ENCODE data around the gene IL17REL. TPM values are rescaled to one million over a fixed set of nuclear protein-coding genes. Genes with fewer than 3 reads are reported as not detected.

The IL17REL gene
- total RNA-seq, 3 donors from 2014 or later = not detected

DNA sequence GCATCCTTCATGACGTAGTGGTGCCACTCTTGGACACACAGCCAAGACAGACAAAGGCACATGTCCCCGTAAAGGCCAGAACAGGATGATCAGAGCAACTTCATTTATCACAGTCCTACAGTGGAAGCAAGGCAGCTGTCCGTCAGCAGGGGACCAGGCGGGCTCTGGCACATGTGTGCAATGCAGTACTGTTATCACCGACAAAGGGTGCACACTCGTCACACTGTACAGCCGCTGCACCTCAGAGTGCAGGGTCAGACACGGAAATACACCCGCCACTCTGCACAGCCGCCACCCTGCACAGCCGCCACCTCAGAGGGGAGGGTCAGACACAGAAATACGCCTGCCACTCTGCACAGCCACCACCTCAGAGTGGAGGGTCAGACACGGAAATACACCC lies 13.4 kb upstream of the IL17REL start:
- DNase-seq (ENCODE audit: low spot score in 2 of 2) = no peak
- H3K9me3 ChIP-seq = no peaks in the 10 kb centered on the region
- H3K4me1 ChIP-seq = peaks cover 0 to 6% of the 10 kb centered on the region in 2 donors
- H3K4me3 ChIP-seq = no peak overlapping the region
- peaks cover 0 to 5% of the 10 kb centered on the region in 2 donors for H3K27me3 ChIP-seq
- intact Hi-C loops (cut with DNase I; ENCODE audit: low total_unique reads) = no loop called here
- H3K27ac ChIP-seq = no peak overlapping the region
- no peaks in the 10 kb centered on the region for H3K36me3 ChIP-seq
- TF ChIP-seq POLR2A (IDR thresholded peaks at IDR 0.05) (no peak), POLR2AphosphoS5 (IDR thresholded peaks at IDR 0.05) (no peak)
- TF ChIP-seq, protein P1, sequence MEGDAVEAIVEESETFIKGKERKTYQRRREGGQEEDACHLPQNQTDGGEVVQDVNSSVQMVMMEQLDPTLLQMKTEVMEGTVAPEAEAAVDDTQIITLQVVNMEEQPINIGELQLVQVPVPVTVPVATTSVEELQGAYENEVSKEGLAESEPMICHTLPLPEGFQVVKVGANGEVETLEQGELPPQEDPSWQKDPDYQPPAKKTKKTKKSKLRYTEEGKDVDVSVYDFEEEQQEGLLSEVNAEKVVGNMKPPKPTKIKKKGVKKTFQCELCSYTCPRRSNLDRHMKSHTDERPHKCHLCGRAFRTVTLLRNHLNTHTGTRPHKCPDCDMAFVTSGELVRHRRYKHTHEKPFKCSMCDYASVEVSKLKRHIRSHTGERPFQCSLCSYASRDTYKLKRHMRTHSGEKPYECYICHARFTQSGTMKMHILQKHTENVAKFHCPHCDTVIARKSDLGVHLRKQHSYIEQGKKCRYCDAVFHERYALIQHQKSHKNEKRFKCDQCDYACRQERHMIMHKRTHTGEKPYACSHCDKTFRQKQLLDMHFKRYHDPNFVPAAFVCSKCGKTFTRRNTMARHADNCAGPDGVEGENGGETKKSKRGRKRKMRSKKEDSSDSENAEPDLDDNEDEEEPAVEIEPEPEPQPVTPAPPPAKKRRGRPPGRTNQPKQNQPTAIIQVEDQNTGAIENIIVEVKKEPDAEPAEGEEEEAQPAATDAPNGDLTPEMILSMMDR (IDR thresholded peaks at IDR 0.05) = no peak

DNA sequence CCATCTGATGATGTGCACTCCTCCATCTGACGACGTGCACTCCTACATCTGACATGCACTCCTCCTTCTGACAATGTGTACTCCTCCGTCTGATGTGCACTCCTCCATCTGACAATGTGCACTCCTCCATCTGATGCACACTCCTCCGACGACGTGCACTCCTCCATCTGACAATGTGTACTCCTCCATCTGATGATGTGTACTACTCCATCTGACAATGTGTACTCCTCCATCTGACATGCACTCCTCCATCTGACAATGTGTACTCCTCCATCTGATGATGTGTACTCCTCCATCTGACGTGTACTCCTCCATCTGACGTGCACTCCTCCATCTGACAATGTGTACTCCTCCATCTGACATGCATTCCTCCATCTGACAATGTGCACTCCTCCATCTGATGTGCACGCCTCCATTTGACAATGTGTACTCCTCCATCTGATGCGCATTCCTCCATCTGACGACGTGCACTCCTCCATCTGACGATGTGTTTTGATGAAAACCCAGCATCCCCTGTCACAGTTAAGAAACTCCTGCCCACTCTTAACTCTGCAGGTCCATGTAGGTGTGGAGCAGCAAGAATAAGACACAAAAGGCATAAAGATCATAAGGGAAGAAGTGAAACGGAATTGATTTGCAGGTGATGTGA lies 9.7 kb upstream of the IL17REL start:
- Histone ChIP-seq H3K27me3 (peaks cover 0 to 10% of the 10 kb centered on the region in 2 donors), H3K4me1 (peaks cover 0 to 2% of the 10 kb centered on the region in 2 donors), H3K36me3 (no peaks in the 10 kb centered on the region), H3K4me3 (no peak overlapping the region), H3K27ac (no peak overlapping the region), H3K9me3 (no peaks in the 10 kb centered on the region)
- intact Hi-C loops (cut with DNase I; ENCODE audit: low total_unique reads) = no loop called here
- no peak for DNase-seq (ENCODE audit: low spot score in 2 of 2)
- no peak for TF ChIP-seq POLR2AphosphoS5 (IDR thresholded peaks at IDR 0.05)
- TF ChIP-seq, protein P1 (IDR thresholded peaks at IDR 0.05) = no peak
- TF ChIP-seq POLR2A (IDR thresholded peaks at IDR 0.05) = no peak

DNA sequence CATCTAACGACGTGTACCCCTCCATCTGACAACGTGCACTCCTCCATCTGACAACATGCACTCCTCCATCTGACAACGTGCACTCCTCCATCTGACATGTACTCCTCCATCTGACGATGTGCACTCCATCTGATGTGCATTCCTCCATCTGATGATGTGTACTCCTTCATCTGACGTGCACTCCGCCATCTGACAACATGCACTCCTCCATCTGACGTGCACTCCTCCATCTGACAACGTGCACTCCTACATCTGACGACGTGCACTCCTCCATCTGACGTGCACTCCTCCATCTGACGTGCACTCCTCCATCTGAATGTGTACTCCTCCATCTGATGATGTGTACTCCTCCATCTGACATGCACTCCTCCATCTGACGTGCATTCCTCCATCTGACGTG lies 8.0 kb upstream of the IL17REL start:
- Histone ChIP-seq H3K27ac (no peak overlapping the region), H3K9me3 (no peaks in the 10 kb centered on the region), H3K36me3 (no peaks in the 10 kb centered on the region), H3K27me3 (peaks cover 0 to 27% of the 10 kb centered on the region in 2 donors), H3K4me1 (no peaks in the 10 kb centered on the region), H3K4me3 (no peak overlapping the region)
- no peak for DNase-seq (ENCODE audit: low spot score in 2 of 2)
- TF ChIP-seq, protein P1 (IDR thresholded peaks at IDR 0.05) = no peak
- TF ChIP-seq POLR2AphosphoS5 (IDR thresholded peaks at IDR 0.05) (no peak), POLR2A (IDR thresholded peaks at IDR 0.05) (no peak)
- intact Hi-C loops (cut with DNase I; ENCODE audit: low total_unique reads) = no loop called here

DNA sequence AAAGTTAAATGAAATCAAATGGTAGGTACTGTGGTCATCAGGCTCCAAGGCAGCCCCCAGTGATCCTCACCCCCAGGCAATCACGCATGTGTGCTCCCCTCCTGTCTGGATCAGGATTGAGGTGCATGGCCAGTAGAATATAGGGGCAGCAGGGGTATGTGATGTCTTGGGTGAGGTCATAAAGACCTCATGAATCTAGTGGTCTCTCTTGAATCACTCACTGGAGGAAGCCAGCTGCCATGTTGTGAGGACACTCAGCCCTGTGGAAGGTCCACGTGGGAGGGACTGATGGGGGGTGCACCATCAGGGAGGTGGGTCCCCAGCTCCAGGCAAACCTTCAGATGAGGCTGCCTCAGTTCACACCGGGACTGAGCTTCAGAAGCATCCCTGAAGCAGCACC lies 6.8 kb upstream of the IL17REL start:
- no peaks in the 10 kb centered on the region for H3K9me3 ChIP-seq
- H3K4me1 ChIP-seq = no peaks in the 10 kb centered on the region
- peaks cover 6 to 40% of the 10 kb centered on the region in 2 donors for H3K27me3 ChIP-seq
- H3K4me3 ChIP-seq = no peak overlapping the region
- no peak overlapping the region for H3K27ac ChIP-seq
- no peak for DNase-seq (ENCODE audit: low spot score in 2 of 2)
- H3K36me3 ChIP-seq = no peaks in the 10 kb centered on the region
- intact Hi-C loops (cut with DNase I; ENCODE audit: low total_unique reads) = no loop called here
- TF ChIP-seq POLR2AphosphoS5 (IDR thresholded peaks at IDR 0.05) = no peak
- no peak for TF ChIP-seq POLR2A (IDR thresholded peaks at IDR 0.05)
- TF ChIP-seq, protein P1 (IDR thresholded peaks at IDR 0.05) = no peak

DNA sequence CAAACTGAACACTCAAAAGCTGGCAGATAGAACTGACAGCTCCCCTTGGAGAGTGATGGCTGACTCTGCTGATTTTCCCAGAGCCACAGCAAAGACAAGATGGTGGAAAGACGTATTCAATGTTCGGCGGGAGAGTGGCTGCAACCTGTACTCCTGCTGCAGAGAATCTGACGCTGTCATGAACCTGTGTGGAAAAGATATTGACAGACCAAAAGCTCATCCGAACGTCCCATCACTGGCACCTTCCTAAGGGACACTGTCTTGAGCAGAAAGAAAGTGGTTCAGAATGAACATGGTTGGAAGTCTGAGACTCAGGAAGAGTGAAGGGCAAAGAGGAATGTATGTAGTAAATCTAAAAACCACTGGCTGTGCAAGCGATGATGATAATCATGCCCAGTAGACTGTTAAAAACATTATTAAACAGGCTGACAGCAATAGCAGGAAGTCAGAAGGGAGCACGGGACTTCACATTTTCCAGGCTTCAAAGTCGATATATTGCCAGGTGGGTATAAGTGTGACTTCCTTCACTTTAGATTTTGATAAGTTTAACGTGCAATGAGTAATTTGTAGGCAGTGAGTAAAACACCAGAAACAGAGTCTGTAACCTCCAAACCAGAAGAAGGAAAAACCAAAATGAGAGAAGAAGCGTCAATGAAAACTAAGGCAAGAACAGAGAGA lies 6.2 kb upstream of the IL17REL start:
- intact Hi-C loops (cut with DNase I; ENCODE audit: low total_unique reads) = no loop called here
- no peak for TF ChIP-seq POLR2A (IDR thresholded peaks at IDR 0.05)
- no peaks in the 10 kb centered on the region for H3K9me3 ChIP-seq
- DNase-seq (ENCODE audit: low spot score in 2 of 2) = no peak
- no peaks in the 10 kb centered on the region for H3K36me3 ChIP-seq
- H3K4me3 ChIP-seq = no peak overlapping the region
- no peak overlapping the region for H3K27ac ChIP-seq
- no peaks in the 10 kb centered on the region for H3K4me1 ChIP-seq
- peaks cover 8 to 45% of the 10 kb centered on the region in 2 donors for H3K27me3 ChIP-seq
